ENCODE measurements around the gene UROC1. TPM values are rescaled to one million over a fixed set of nuclear protein-coding genes. Genes with fewer than 3 reads are reported as not detected.

The UROC1 gene
- total RNA-seq, 1 experiment from 2014 or later, result not detected

DNA sequence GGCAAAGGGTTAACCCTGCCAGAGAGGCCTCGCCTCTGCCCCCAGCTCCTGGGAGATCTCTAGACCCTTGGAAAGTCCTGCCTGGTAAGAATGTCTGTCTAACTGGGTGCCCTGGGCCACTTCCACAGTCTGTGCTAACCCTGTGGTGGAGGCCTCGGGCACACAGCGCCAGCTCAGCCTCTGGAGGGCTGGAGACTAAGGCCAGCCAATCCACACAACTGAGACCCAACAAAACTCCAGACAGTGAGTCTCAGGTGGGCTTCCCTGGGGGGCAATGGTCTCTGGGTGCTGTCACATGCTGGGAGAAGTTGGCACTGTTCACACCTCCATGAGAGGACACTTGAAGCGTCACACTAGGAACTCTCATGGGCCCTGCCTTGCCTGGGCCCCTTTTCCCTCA, 61.4 kb downstream of the UROC1 start:
- Histone ChIP-seq H3K4me3 (replicated peaks in 1 of 2; ENCODE audit: low read depth in 1 of 2, low read length in 2 of 2) (no peak overlapping the region), H3K36me3 (ENCODE audit: control insufficient read depth in 1 of 2, insufficient read depth in 2 of 2, low read length in 2 of 2) (peaks cover 44 to 55% of the 10 kb centered on the region in 2 experiments; a peak in 3 of 4 replicates), H3K9ac (ENCODE audit: low read length) (no peak overlapping the region), H3K79me2 (ENCODE audit: insufficient read depth, low read length) (peaks cover 46% of the 10 kb centered on the region), H3K9me3 (ENCODE audit: control insufficient read depth in 1 of 2, insufficient read depth in 1 of 2, low read depth in 1 of 2, low read length in 2 of 2) (no peaks in the 10 kb centered on the region), H4K20me1 (ENCODE audit: insufficient read depth) (no peaks in the 10 kb centered on the region), H3K4me1 (ENCODE audit: control insufficient read depth in 1 of 2, insufficient read depth in 2 of 2, low read length in 2 of 2) (no peaks in the 10 kb centered on the region), H3K9me2 (ENCODE audit: insufficient read depth) (no peaks in the 10 kb centered on the region), H3K27me3 (ENCODE audit: insufficient read depth, low read length) (no peaks in the 10 kb centered on the region), H3K27ac (ENCODE audit: low read depth, low read length) (no peak overlapping the region), H3K4me2 (ENCODE audit: low read length) (no peak overlapping the region), H2AFZ (ENCODE audit: low read depth, low read length, poor library complexity, severe bottlenecking) (no peak overlapping the region)
- intact Hi-C loops (cut with micrococcal nuclease), result no loop called here
- POLR2A ChIA-PET, result no interaction called here
- TF ChIP-seq YY1 (IDR thresholded peaks at IDR 0.05; ENCODE audit: extremely low read depth, insufficient replicate concordance, low read depth, low read length), result no peak
- TF ChIP-seq, protein P1, sequence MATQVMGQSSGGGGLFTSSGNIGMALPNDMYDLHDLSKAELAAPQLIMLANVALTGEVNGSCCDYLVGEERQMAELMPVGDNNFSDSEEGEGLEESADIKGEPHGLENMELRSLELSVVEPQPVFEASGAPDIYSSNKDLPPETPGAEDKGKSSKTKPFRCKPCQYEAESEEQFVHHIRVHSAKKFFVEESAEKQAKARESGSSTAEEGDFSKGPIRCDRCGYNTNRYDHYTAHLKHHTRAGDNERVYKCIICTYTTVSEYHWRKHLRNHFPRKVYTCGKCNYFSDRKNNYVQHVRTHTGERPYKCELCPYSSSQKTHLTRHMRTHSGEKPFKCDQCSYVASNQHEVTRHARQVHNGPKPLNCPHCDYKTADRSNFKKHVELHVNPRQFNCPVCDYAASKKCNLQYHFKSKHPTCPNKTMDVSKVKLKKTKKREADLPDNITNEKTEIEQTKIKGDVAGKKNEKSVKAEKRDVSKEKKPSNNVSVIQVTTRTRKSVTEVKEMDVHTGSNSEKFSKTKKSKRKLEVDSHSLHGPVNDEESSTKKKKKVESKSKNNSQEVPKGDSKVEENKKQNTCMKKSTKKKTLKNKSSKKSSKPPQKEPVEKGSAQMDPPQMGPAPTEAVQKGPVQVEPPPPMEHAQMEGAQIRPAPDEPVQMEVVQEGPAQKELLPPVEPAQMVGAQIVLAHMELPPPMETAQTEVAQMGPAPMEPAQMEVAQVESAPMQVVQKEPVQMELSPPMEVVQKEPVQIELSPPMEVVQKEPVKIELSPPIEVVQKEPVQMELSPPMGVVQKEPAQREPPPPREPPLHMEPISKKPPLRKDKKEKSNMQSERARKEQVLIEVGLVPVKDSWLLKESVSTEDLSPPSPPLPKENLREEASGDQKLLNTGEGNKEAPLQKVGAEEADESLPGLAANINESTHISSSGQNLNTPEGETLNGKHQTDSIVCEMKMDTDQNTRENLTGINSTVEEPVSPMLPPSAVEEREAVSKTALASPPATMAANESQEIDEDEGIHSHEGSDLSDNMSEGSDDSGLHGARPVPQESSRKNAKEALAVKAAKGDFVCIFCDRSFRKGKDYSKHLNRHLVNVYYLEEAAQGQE (IDR thresholded peaks at IDR 0.05; ENCODE audit: low read depth), result no peak
- TF ChIP-seq FOSL1 (IDR thresholded peaks at IDR 0.05; ENCODE audit: low read depth), result no peak
- no peak for TF ChIP-seq RAD21 (IDR thresholded peaks at IDR 0.05; ENCODE audit: low read depth)
- no peak for TF ChIP-seq EZH2phosphoT487 (IDR thresholded peaks at IDR 0.05; ENCODE audit: borderline replicate concordance)
- CTCF ChIA-PET, result no interaction called here
- DNase-seq (ENCODE audit: low read depth, low spot score) (no peak), ATAC-seq (no peak)
- BruUV-seq (replicated peaks), result no TSS peak
- RAD21 ChIA-PET (ENCODE audit: low non-redundant PET in 1 of 2, low total read pairs in 2 of 2, uncharacterized antibody in 2 of 2, unreplicated experiment in 2 of 2), result no interaction called here

All from HCT116 (cell line).